Measurements from ENCODE around the gene CABP1.

CABP1 gene

DNA sequence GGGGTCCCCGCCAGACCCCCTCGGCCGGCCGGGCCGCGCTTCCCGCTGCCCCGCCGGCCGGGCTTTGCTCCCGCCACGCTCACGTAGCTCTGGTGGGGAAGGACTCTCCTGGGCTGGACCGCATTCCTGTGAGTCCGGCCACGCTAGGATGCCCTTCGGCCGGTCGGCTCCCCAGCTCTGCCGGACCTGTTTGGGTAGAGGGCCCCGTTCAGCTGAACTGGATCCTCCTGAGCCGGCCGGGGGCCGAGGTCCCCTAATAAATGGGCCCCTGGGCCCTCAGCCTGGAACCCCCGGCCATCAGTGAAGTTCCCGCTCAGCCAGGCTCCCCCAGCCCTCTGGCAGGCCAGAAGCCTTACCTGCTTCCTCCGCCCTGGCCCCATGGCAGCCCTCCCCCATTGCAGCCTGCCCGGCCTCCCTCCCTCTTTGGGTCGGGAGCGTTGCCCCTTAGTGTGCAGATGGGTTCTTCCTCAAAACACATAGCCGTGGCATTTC, 70.4 kb downstream of the CABP1 start:
- TF ChIP-seq, protein P1, sequence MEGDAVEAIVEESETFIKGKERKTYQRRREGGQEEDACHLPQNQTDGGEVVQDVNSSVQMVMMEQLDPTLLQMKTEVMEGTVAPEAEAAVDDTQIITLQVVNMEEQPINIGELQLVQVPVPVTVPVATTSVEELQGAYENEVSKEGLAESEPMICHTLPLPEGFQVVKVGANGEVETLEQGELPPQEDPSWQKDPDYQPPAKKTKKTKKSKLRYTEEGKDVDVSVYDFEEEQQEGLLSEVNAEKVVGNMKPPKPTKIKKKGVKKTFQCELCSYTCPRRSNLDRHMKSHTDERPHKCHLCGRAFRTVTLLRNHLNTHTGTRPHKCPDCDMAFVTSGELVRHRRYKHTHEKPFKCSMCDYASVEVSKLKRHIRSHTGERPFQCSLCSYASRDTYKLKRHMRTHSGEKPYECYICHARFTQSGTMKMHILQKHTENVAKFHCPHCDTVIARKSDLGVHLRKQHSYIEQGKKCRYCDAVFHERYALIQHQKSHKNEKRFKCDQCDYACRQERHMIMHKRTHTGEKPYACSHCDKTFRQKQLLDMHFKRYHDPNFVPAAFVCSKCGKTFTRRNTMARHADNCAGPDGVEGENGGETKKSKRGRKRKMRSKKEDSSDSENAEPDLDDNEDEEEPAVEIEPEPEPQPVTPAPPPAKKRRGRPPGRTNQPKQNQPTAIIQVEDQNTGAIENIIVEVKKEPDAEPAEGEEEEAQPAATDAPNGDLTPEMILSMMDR (IDR thresholded peaks at IDR 0.05; ENCODE audit: borderline replicate concordance, insufficient read depth, low read depth, low read length): no peak

DNA sequence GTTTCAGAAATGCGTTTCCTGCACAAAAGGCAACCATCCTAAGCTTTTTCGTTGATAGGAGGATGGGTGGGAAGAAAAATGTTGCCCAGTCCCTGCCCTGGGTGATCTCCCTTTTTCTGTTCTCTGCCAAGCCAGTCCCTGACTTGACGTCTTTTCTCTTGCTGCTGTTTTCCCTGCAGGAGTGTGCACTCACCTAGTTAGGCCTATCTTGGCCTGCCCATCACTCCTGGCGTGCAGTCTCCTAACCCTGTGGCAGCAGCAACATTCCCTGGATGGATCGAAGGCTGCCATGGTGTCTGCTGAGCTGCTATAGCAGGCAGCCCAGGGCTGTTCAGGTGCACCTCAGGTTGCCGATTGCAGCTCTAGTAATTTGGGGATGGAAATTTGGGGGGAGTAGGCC, 71.0 kb downstream of the CABP1 start:
- TF ChIP-seq, protein P1 (IDR thresholded peaks at IDR 0.05; ENCODE audit: borderline replicate concordance, insufficient read depth, low read depth, low read length): no peak
- peak overlapping the region; percentile 69 for H3K4me3 ChIP-seq (ENCODE audit: low read depth, low read length)

More for the DNA sequence above, 70.4 kb downstream of the CABP1 start:
- H3K4me3 ChIP-seq (ENCODE audit: low read depth, low read length): peak overlapping the region; percentile 69

DNA sequence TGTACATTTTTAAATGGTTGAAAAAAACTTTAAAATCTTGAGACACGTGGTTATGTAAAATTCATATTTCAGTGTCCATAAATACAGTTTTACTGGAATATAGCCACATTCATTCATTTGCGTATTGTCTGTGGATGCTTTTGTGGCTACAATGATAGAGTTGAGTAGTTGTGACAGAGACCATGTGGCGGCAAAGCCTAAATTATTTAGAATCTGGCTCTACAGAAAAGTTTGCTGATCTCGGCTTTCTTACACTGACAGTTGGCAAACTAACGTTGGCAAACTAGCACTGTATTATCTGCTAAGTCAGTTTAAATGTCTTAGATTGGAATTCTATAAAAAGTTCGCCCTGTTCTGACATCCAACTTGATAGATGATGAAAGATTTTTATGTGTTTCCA, 72.2 kb downstream of the CABP1 start:
- TF ChIP-seq, protein P1 (IDR thresholded peaks at IDR 0.05; ENCODE audit: borderline replicate concordance, insufficient read depth, low read depth, low read length): no peak
- no peak overlapping the region for H3K4me3 ChIP-seq (ENCODE audit: low read depth, low read length)

DNA sequence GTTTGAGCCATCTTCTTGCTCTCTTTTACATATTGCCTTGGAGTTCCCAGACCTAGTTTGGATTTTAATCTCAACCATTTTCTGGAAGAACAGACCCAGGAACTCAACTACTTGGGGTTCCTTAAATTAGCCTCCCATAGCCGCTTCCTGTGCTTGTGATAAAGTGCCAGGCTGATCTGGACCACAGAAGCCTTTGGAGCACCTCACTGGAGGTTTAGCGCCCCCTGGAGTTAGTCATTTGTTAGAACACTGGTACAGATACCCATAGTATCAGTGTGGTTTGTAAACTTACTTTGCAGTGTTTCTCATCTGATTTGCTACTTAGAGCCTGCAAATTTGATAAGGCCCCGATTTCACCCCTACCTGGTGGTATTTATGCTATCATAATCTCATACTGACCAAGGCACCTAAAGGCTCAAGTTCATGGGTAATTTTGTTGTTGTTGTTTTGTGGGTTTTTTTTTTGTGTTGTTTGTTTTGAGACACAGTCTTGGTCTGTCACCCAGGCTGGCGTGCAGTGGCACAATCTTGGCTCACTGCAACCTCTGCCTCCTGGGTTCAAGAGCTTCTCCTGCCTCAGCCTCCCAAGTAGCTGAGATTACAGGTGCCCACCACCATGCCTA, 73.5 kb downstream of the CABP1 start:
- TF ChIP-seq, protein P1 (IDR thresholded peaks at IDR 0.05; ENCODE audit: borderline replicate concordance, insufficient read depth, low read depth, low read length): peak; percentile 78; the same call in 1 of the 2 replicates

More for the DNA sequence above, 73.5 kb downstream of the CABP1 start:
- H3K4me3 ChIP-seq (ENCODE audit: low read depth, low read length): no peak overlapping the region

Data from GM12875 (cell line).